Astrocyte (in vitro differentiated cells and primary cell): Measurements from ENCODE around the gene SLC22A4. TPM values are rescaled to one million over a fixed set of nuclear protein-coding genes. Genes with fewer than 3 reads are reported as not detected.

Experiments used
- DNase-seq: peaks from one replicate; pipeline ENCODE4 v3.0.0-alpha.2; 2010; ENCODE audit warnings: low read depth
- FAIRE-seq: peaks from 2 replicates; lab custom pipeline; 2011; peaks lifted over from hg19 to GRCh38; lab: Jason Lieb, UNC
- H2AFZ ChIP-seq: 2 replicates; pipeline ENCODE4 v1.6.0; 2012; ENCODE audit warnings: low read depth, low read length, inconsistent platforms
- H3K27ac ChIP-seq: 2 replicates; pipeline ENCODE4 v1.5.1; 2011; ENCODE audit warnings: low read depth, low read length, inconsistent platforms
- H3K27me3 ChIP-seq: 2 replicates; pipeline ENCODE4 v1.6.0; 2011; ENCODE audit warnings: low read length, inconsistent platforms; ENCODE audit not compliant: insufficient read depth
- H3K36me3 ChIP-seq: 2 replicates; pipeline ENCODE4 v1.5.1; 2011; ENCODE audit warnings: low read length, inconsistent platforms; ENCODE audit not compliant: insufficient read depth
- H3K4me1 ChIP-seq: 2 replicates; pipeline ENCODE4 v1.5.1; 2011; ENCODE audit warnings: low read length, inconsistent platforms; ENCODE audit not compliant: insufficient read depth
- H3K4me2 ChIP-seq: 2 replicates; pipeline ENCODE4 v1.6.0; 2012; ENCODE audit warnings: low read length, inconsistent platforms
- H3K4me3 ChIP-seq: 2 replicates; pipeline ENCODE4 v1.5.1; 2011; ENCODE audit warnings: low read depth, mild to moderate bottlenecking, low read length, inconsistent platforms; ENCODE audit not compliant: insufficient read depth
- H3K79me2 ChIP-seq: 2 replicates; pipeline ENCODE4 v1.6.0; 2012; ENCODE audit warnings: mild to moderate bottlenecking, low read length, inconsistent platforms; ENCODE audit not compliant: insufficient read depth
- H3K9ac ChIP-seq: 2 replicates; pipeline ENCODE4 v1.6.0; 2012; ENCODE audit warnings: mild to moderate bottlenecking, low read length, inconsistent platforms
- H3K9me3 ChIP-seq: 2 replicates; pipeline ENCODE4 v1.5.1; 2012; ENCODE audit warnings: low read depth, mild to moderate bottlenecking, low read length, inconsistent platforms; ENCODE audit not compliant: insufficient read depth
- H4K20me1 ChIP-seq: 2 replicates; pipeline ENCODE4 v1.6.0; 2012; ENCODE audit warnings: low read length, inconsistent platforms; ENCODE audit not compliant: insufficient read depth
- H3K27ac Mint-ChIP-seq: one replicate; pipeline ENCODE4 v1.8.0; 2021; ENCODE audit warnings: mild to moderate bottlenecking, mixed read lengths; ENCODE audit not compliant: unreplicated experiment
- H3K27me3 Mint-ChIP-seq: one replicate; pipeline ENCODE4 v1.8.0; 2021; ENCODE audit warnings: low read depth, mixed read lengths; ENCODE audit not compliant: unreplicated experiment
- H3K36me3 Mint-ChIP-seq: one replicate; pipeline ENCODE4 v1.8.0; 2021; ENCODE audit warnings: low read depth, mixed read lengths; ENCODE audit not compliant: unreplicated experiment
- H3K4me1 Mint-ChIP-seq: one replicate; pipeline ENCODE4 v1.8.0; 2021; ENCODE audit warnings: low read depth, mixed read lengths; ENCODE audit not compliant: unreplicated experiment
- H3K4me3 Mint-ChIP-seq: one replicate; pipeline ENCODE4 v1.8.0; 2021; ENCODE audit warnings: mild to moderate bottlenecking, moderate library complexity, mixed read lengths; ENCODE audit not compliant: unreplicated experiment
- H3K9me3 Mint-ChIP-seq: one replicate; pipeline ENCODE4 v1.8.0; 2021; ENCODE audit warnings: mild to moderate bottlenecking, mixed read lengths; ENCODE audit not compliant: unreplicated experiment
- CTCF ChIP-seq: IDR thresholded peaks from 2 replicates; pipeline ENCODE4 v1.5.1; 2011; ENCODE audit warnings: low read depth, mild to moderate bottlenecking, inconsistent platforms, low read length, moderate library complexity; ENCODE audit not compliant: insufficient read depth
- EZH2 ChIP-seq: IDR thresholded peaks from 2 replicates; pipeline ENCODE4 v1.6.1; 2012; ENCODE audit warnings: mild to moderate bottlenecking, low read length, inconsistent platforms; ENCODE audit not compliant: insufficient read depth
- total RNA-seq: library from RNA; stranded (reverse); gene quantifications from 2 replicates; pipeline ENCODE4 v1.2.1, GENCODE V29; 2021

SLC22A4 gene
- total RNA-seq, 1 donor from 2014 or later, result 4.5 TPM

GRCh38 chr5:132377738-132378137 is 83.5 kb downstream of the SLC22A4 start:
- Mint-ChIP-seq H3K27ac (no peak overlapping the region), H3K36me3 (peaks cover 8% of the 10 kb centered on the region), H3K27me3 (peaks cover 11% of the 10 kb centered on the region), H3K4me3 (no peak overlapping the region), H3K9me3 (peaks cover 2% of the 10 kb centered on the region), H3K4me1 (peaks cover 6% of the 10 kb centered on the region)
- no peak overlapping the region for H2AFZ ChIP-seq
- no peaks in the 10 kb centered on the region for H3K36me3 ChIP-seq
- no peaks in the 10 kb centered on the region for H3K9me3 ChIP-seq
- no peak overlapping the region for H3K4me2 ChIP-seq
- H3K4me3 ChIP-seq, result no peak overlapping the region
- no peak for DNase-seq
- TF ChIP-seq CTCF (no peak), EZH2 (no peak)
- H3K27ac ChIP-seq, result no peak overlapping the region
- no peak for FAIRE-seq
- H3K9ac ChIP-seq, result no peak overlapping the region
- H3K79me2 ChIP-seq, result no peaks in the 10 kb centered on the region
- H3K27me3 ChIP-seq, result no peaks in the 10 kb centered on the region
- H4K20me1 ChIP-seq, result no peaks in the 10 kb centered on the region
- no peaks in the 10 kb centered on the region for H3K4me1 ChIP-seq

- Mint-ChIP-seq H3K36me3 (peaks cover 6% of the 10 kb centered on the region), H3K27me3 (peaks cover 11% of the 10 kb centered on the region), H3K9me3 (peaks cover 2% of the 10 kb centered on the region), H3K27ac (no peak overlapping the region), H3K4me1 (peaks cover 5% of the 10 kb centered on the region), H3K4me3 (no peak overlapping the region)
- Histone ChIP-seq H3K9ac (no peak overlapping the region), H3K79me2 (no peaks in the 10 kb centered on the region), H4K20me1 (no peaks in the 10 kb centered on the region), H2AFZ (no peak overlapping the region), H3K36me3 (no peaks in the 10 kb centered on the region), H3K9me3 (no peaks in the 10 kb centered on the region), H3K4me1 (no peaks in the 10 kb centered on the region), H3K27me3 (no peaks in the 10 kb centered on the region), H3K4me2 (no peak overlapping the region), H3K4me3 (no peak overlapping the region), H3K27ac (no peak overlapping the region)
- DNase-seq (peak; percentile 14), FAIRE-seq (no peak)
- no peak for TF ChIP-seq EZH2
- TF ChIP-seq CTCF, result no peak
Measured at GRCh38 chr5:132378580-132378979, 84.4 kb downstream of the SLC22A4 start.

GRCh38 chr5:132380047-132380446 is 85.9 kb downstream of the SLC22A4 start:
- no peak overlapping the region for H2AFZ ChIP-seq
- no peaks in the 10 kb centered on the region for H4K20me1 ChIP-seq
- H3K4me2 ChIP-seq, result no peak overlapping the region
- H3K4me3 ChIP-seq, result no peak overlapping the region
- Mint-ChIP-seq H3K27me3 (peaks cover 11% of the 10 kb centered on the region), H3K36me3 (peaks cover 6% of the 10 kb centered on the region), H3K4me1 (peaks cover 5% of the 10 kb centered on the region), H3K27ac (no peak overlapping the region), H3K4me3 (no peak overlapping the region), H3K9me3 (peaks cover 2% of the 10 kb centered on the region)
- no peaks in the 10 kb centered on the region for H3K79me2 ChIP-seq
- FAIRE-seq (no peak), DNase-seq (no peak)
- TF ChIP-seq EZH2, result no peak
- no peak for TF ChIP-seq CTCF
- no peaks in the 10 kb centered on the region for H3K9me3 ChIP-seq
- H3K36me3 ChIP-seq, result no peaks in the 10 kb centered on the region
- H3K4me1 ChIP-seq, result no peaks in the 10 kb centered on the region
- no peak overlapping the region for H3K27ac ChIP-seq
- no peak overlapping the region for H3K9ac ChIP-seq
- no peaks in the 10 kb centered on the region for H3K27me3 ChIP-seq
